HG03432 (cell line): ENCODE data around the gene MRPS9.

Experiments used
- ATAC-seq: cut with Tn5 transposase; IDR thresholded peaks from one replicate; pipeline ENCODE4 v1.9.1; 2021; ENCODE audit warnings: mild to moderate bottlenecking, moderate library complexity; ENCODE audit not compliant: unreplicated experiment

MRPS9 gene

DNA sequence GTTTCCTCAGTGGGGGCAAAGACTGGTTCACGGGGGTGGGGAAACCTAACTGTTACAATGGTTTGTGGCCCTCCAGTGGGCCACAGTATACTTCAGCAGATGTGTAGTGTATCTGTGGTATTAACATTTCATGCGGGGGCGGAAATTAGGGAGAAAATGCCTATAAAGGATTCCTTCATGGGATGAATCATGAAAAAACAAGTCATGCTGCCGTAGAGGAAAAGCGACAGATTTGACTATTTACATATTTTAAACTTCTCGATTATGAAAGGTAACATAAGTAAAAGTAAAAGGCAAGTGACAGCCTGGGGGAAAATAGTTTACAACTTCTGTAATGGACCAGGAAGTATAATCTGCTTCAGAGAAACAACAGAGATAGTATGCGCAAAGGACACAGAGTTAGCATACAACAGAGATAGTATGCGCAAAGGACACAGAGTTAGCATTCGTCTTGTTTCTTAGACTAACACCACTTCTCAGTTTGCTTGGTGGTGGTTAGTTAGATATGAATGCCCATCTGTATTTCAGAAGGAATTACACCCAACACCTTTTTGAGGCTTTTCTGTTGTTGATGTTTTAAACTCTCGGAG, 41.1 kb downstream of the MRPS9 start:
- ATAC-seq: no peak

DNA sequence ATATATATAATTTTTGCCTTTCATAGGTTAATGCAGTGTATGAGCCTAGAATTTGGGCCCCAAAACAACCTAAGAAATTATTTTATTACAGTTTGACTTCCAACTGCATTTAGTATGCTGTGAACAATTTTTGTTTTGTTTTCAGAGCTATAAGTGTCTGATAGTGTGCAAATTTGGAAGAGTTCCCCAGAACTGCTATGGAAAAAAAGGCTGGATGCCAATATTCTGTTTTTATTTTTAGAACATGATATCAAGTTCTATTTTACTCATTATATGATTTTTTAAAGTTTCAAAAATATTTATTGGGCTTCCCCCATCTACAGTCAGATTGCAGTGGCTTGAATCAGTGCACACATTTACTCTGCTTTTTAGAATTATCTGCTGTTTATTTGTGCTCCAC, 42.6 kb downstream of the MRPS9 start:
- no peak for ATAC-seq

- ATAC-seq: no peak
Measured at GRCh38 chr2:105081006-105081601, 43.2 kb downstream of the MRPS9 start.

GRCh38 chr2:105082107-105082506, 44.2 kb downstream of the MRPS9 start:
- ATAC-seq: no peak

DNA sequence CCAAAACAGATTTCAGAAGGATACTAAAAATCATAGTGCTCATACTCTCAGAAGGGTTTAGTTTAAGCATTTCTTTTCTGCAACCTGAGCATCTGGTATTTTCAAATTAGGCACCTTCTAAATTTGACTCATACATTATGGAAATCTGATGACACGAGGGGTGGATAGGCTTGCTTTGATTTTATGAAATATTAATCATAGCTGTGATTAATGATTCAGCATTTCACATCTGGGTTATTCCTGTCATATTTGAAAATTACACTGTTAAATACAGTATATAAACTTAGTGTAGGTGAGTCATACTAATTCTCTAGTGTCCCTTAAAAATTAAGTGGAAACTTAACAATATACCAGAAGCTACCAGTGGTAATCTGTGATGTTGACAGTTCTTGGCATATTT, 47.7 kb downstream of the MRPS9 start:
- ATAC-seq: no peak

DNA sequence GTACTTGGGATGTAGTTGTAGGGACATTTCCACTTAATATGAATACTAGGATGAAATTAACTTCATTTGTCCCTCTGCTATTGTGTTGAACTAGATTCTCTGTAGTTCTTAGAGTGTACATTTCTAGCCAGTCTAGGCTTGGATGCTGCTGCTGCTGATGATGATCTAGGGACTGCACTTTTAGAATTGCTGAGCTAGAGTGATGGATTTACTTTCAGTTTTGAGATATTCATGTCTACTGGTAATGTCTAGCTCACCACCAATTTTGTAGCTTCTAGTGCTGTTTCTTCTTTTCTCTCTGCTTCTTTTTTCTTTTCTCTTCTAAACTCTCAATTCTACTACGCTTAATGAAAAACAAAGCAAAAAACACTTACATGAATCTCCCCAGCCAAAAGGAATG, 49.4 kb downstream of the MRPS9 start:
- ATAC-seq: peak; percentile 65

- no peak for ATAC-seq
Measured at GRCh38 chr2:105090091-105090490, 52.2 kb downstream of the MRPS9 start.

- ATAC-seq: no peak
Measured at GRCh38 chr2:105092797-105093196, 54.9 kb downstream of the MRPS9 start.

DNA sequence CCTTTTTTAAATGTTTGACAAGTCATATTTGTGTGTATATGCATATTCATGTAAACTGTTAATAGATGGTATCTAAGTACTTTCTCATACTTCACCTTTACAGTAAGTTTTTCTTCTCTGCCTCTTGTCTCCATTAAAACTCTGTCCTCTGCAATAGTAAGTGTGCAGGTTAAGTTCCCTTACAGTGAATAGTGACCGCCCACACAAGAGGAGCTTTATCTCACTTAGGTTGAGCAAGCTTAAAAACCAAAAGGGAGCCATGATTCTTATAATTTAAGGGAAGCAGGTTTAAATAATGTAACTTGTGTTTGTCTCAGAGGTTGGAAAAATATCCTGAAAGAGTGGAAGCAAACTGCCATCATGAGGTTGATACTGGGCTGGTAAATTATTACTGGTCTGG, 61.3 kb downstream of the MRPS9 start:
- ATAC-seq: no peak

DNA sequence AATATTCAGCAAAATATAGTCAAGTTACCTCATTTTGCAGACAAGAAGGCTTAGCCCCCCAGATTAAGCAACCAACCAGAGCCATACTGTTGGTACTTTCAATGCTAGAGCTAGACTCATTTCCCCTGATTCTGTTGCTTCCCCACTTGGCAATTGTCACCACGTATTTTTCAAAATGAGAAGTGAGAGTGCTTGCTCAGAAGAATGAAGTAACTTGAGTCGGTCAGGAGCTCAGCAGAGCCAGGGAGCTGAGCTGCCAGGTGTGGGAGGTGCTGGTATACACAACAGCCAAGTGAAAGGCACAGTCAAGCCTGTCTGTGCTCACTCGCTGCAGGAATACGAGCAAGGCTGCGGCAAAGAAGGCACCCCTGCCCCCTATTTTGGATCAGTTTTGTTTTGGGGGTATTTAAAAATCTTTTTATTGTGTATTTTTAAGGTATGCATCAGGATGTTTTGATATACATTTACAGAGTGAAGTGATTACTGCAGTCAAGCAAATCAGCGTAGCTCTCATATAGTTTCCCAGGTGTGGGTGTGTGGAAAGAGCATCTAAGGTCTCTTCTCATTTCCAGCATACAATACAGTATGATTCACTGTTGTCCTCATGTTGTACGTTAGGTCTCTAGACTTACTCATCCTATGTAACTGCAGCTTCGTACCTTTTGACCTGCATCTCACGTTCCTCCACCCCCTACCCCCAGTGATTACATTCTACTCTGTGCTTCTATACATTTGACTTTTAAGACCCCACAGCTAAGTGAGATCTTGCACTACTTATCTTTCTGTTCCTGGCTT, 62.4 kb downstream of the MRPS9 start:
- ATAC-seq: peak; percentile 79

GRCh38 chr2:105102001-105102400, 64.1 kb downstream of the MRPS9 start:
- ATAC-seq: no peak

DNA sequence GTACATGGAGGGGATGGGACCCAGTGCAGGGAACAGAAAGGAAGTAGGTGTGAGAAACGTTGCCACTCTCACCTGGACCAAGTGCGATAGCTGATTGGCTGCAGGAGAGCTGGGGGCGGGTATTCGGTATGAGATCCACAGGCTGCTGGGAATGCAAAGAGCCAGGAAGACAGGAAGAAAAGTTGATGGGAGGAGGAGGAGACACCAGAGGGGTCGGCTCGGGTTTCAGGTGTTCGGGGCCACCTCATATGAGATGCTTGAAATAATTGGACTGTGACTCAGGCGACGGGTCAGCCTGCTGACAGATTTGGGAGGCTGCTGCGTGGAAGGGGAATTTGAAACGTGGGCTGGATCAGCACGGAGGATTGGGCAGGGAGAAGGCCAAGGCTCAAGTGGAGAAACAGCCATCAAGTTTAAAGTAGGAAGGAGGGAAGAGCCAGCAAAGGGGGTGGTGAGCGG, 65.1 kb downstream of the MRPS9 start:
- ATAC-seq: no peak

DNA sequence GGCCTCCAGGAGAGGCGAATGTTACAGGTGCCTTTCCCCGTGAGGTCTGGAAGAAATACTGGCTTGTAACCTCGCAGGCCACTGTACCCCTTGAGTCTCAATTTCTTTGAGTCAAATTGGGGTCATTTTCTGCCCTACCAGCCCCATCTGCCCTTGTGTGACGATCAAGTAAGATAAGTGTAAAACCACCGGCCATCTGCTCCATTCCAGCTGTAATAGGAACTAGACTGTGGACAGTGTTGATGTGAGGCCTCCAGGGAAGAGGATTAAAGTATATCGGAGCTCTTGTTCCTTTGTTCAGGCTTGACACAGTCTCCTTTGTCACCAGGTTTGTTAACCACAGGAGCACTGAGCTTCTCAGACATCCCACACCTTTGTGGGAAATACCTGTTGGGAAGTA, 65.6 kb downstream of the MRPS9 start:
- no peak for ATAC-seq

DNA sequence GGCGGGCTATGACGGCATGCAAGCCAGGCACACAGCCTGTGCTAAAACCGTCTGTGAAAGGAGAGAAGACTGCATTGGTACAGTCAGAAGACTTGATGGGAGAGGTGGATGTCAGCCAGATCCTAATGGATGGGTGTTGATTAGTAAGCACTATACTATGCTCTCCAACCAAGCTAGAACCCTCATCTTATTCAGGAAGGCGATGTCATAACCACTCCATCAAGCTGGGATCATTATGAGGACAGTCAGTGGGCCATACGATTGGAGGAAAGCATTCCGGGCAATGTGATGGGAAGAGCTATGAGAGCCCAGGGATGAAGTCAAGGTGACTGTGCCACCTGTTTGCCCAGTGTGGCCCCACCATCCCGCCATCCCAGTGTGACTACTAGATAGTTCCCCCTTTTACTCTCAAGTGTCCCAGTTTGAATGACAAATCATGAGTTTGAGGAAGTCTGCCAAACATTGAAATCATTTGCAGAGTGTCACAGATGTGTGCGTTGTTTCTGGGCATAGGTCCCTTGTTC, 66.4 kb downstream of the MRPS9 start:
- no peak for ATAC-seq

DNA sequence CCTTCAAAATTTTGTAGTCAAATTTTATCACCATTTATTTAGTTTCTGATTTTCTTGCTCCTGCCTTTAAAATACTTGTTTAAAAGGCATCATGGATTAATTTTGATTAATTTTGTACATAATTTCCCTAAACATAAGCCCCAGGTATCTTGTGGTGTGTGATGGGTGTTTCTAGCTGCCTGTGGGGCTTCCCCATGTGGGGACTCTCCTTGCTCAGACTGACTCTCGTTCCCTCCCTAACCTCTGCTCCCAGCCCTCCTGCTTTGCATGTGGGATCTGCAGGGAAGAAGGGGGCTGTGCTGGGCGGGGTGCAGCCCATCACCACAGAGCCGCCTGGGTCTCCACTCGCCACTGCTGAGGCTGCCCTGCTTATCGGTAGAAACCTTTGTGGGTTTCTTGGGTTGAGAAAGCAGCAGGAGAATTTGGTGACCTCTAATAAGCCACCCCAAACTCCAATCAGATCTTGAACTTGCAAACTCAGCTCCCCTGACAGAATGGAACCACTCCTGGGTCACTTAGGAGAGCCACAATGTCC, 72.5 kb downstream of the MRPS9 start:
- peak; percentile 44 for ATAC-seq

DNA sequence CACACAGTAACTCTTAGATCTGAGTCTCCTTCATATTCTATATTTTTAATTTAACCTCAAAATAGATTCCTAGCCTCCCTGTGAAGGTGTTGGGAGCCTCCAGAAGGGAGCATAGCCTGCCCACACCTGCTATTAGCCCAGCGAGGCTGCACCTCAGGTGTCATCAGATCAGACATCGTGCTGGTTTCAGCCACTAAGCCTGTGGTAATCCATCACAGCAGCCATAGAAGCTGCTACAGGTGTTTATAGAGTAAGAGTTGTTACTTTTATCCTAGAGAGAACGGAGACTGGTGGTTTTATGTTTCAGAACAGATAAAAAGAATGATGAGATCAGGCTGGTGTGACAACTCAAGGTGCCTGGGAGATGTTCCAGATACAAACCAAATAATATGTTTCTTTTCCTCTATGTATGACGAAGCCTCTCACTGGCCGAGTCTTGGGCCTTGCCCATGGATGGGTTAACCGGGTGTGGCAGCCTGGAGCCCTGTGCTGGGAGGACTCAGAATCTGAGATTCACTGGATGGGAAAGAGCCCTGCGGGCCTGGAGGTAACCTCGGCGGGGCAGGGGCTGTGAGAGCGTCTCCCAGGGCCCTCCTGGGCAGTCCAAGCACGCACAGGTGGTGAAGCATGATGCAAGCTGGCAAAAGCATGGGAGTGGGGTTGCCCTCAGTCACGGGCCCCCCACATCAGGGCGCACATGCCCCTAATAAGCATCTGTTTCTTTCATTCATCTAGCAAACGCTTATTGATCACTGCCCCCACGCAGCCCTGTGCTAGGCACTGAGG, 73.7 kb downstream of the MRPS9 start:
- no peak for ATAC-seq

DNA sequence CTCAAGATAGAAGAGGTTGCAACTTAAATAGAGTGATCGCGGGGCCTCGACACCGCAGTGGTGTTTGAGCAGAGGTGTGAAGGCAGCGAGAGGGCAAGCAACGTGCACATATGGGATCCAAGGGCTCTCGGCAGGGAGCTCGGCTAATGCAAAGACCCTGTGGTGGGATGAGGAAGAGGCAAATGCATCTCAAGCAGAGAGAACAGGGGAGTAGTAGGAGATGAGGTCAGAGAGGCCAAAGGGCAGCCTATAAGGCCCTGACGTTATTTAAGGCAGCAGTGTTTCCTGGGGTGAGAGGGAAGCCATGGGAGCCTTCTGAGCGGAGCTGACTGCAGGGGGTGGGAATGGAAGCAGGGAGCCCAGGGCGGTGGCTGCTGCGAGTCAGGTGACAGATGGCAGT, 74.5 kb downstream of the MRPS9 start:
- no peak for ATAC-seq

DNA sequence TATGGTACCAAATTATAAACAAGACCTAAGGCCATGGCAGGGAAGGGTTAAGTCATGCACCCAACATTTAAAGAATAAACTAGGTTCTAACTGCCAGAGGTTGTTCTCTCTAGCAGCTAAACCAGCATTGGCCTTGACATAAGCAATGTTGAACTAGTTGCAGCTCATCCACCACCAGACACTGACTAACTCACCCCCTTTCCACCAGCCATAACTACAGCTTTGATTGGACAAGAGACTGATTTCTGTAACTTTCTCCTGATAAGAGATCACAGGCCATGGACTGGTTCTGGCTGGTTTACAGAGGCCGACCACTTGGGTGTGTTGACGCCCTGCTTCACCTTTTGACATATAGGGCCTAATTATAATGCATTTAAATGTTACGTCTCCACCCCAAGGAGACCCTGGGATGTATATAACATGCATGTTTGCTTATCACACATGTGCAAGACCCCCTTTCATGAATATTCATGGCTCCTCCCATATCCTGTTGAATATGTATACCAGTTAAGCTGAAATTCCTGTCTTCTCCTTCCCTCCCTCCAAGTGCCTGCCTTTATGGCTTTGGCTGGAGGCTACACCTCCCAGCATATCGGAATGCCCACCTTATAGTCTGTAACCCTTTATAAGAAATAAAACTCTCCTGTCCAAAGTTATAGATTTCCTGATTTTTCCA, 75.9 kb downstream of the MRPS9 start:
- no peak for ATAC-seq

DNA sequence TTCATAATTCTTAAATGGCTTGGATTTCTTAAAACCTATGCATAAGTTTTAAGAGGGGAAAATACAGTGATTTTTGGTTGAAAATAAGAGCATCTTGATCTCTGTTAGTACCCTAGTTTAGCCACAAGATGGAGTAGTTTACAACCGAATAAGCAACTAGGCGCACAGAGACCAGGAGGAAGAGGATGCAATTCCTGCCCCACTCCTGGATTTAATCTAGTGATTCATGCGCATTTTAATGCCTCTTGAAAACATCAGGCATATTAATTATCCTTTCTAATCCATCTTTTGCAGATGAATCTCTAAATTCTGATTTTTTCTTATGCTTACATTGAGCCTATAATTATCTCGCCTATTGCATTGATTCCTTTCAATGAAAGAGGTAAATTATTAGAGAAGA, 76.7 kb downstream of the MRPS9 start:
- peak; percentile 51 for ATAC-seq

DNA sequence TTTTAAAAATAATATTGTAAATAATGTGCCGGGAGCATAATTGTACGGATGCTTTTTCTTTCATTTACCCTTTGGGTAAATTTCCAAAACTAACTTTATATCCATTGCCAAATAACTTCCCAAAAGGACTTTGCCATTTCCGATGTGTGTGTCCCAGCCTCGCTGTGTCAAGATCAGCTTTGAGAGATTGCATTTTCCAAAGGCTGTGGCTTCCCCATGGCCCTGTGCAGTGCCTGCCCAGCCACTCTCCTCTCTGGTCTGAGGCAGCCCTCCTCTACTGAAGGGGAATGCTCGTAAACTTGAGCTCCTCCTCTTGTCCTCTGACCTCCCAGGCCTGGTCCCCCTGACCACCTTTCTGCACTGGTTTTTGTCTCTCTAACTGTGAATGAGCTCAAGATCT, 78.5 kb downstream of the MRPS9 start:
- ATAC-seq: no peak
